PC-9 (cell line): ENCODE data around the gene CAP2. TPM values are rescaled to one million over a fixed set of nuclear protein-coding genes. Genes with fewer than 3 reads are reported as not detected.

ENCODE experiments used
- BruUV-seq: library from RNA; stranded (reverse); fragments of 400-500 nt; replicated peaks from 2 replicates; lab custom pipeline; 2021; lab: Mats Ljungman, UMichigan
- CTCF ChIA-PET: fragments of 300-600 bp; sonication (Branson Sonifier 250); formaldehyde crosslinking; loops from one replicate; lab custom pipeline; 2022; ENCODE audit warnings: antibody characterized with exemption; lab: Charles Lee
- POLR2A ChIA-PET: fragments of 300-600 bp; sonication (Branson Sonifier 250); formaldehyde crosslinking; loops from one replicate; lab custom pipeline; 2022; ENCODE audit warnings: antibody characterized with exemption; ENCODE audit not compliant: unreplicated experiment; lab: Charles Lee
- DNase-seq, 2 experiments: peaks; one replicate each; pipeline versions ENCODE4 v3.0.0 to v3.0.0-alpha.2; 2015 to 2022; ENCODE audit warnings: mixed read lengths in 1 of 2
- H2AFZ ChIP-seq: fragments of 200-600 bp; sonication (generic); 2 replicates; pipeline ENCODE4 v1.8.1; 2017; ENCODE audit warnings: antibody characterized with exemption
- H3F3A ChIP-seq: fragments of 200-600 bp; sonication (generic); 2 replicates; pipeline ENCODE4 v1.8.1; 2017; ENCODE audit warnings: antibody characterized with exemption, mild to moderate bottlenecking, low read depth; ENCODE audit not compliant: insufficient read depth
- H3K27ac ChIP-seq: fragments of 200-600 bp; sonication (generic); 2 replicates; pipeline ENCODE4 v1.6.1; 2016; ENCODE audit warnings: mixed run types
- H3K27me3 ChIP-seq: fragments of 200-600 bp; sonication (generic); 2 replicates; pipeline ENCODE4 v1.6.1; 2016; ENCODE audit warnings: low read depth, mixed run types; ENCODE audit not compliant: insufficient read depth
- H3K36me3 ChIP-seq: fragments of 200-600 bp; sonication (generic); 2 replicates; pipeline ENCODE4 v1.6.1; 2016; ENCODE audit warnings: low read depth, mixed run types
- H3K4me1 ChIP-seq: fragments of 200-600 bp; sonication (generic); replicated peaks from 2 replicates; pipeline ENCODE4 v1.6.1; 2016; ENCODE audit warnings: mixed run types; ENCODE audit not compliant: insufficient read depth
- H3K4me2 ChIP-seq: fragments of 200-600 bp; sonication (generic); 2 replicates; pipeline ENCODE4 v1.6.1; 2017; ENCODE audit warnings: mixed run types
- H3K4me3 ChIP-seq: fragments of 200-600 bp; sonication (generic); 2 replicates; pipeline ENCODE4 v1.6.1; 2016; ENCODE audit warnings: mixed run types
- H3K79me2 ChIP-seq: fragments of 200-600 bp; sonication (generic); 2 replicates; pipeline ENCODE4 v1.6.1; 2017; ENCODE audit warnings: low read depth, mixed run types
- H3K9me2 ChIP-seq: fragments of 200-600 bp; sonication (generic); 2 replicates; pipeline ENCODE4 v1.8.1; 2017; ENCODE audit warnings: mild to moderate bottlenecking; ENCODE audit not compliant: insufficient read depth
- H3K9me3 ChIP-seq: fragments of 200-600 bp; sonication (generic); 2 replicates; pipeline ENCODE4 v1.8.1; 2016; ENCODE audit warnings: low read depth; ENCODE audit not compliant: insufficient read depth
- H4K20me1 ChIP-seq: fragments of 200-600 bp; sonication (generic); 2 replicates; pipeline ENCODE4 v1.8.1; 2017; ENCODE audit not compliant: insufficient read depth
- EZH2 ChIP-seq: fragments of 200-600 bp; sonication (generic); IDR thresholded peaks from 2 replicates; pipeline ENCODE4 v1.8.0; 2017; ENCODE audit warnings: antibody characterized with exemption, low read depth
- intact Hi-C: fragments of 100-400 bp; cut with micrococcal nuclease; formaldehyde crosslinking; loops from one replicate; pipeline ENCODE4 v1.10.0; 2022; ENCODE audit not compliant: unreplicated experiment
- total RNA-seq: library from RNA; stranded (reverse); gene quantifications from 2 replicates; pipeline ENCODE4 v1.2.3, GENCODE V29; 2021
- TF ChIP-seq, protein P1 (sequence below): fragments of 200-600 bp; sonication (generic); conservative IDR thresholded peaks from 2 replicates; pipeline ENCODE4 v1.6.1; 2017; ENCODE audit warnings: mixed run types, antibody characterized with exemption, mild to moderate bottlenecking, moderate library complexity

The CAP2 gene
- total RNA-seq, 1 experiment from 2014 or later: 12.0 TPM

DNA sequence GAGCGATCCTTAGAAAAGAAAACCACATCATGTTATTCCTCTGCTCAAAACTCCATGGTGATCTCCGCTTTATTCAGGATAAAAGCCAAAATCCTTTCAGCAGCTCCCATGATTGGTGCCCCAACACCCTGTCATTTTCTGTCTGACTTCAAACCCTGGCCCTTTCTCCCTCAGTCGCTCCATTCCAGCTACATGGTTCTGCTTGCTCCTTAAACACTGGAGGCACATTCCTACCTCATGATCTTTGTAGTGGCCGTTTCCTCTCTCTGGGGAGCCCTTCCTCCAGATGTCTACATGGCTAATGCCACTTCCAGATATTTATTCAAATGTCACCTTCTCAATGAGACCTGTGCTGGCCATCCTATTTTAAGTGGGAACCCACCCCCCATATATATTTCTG, 100.8 kb downstream of the CAP2 start:
- Histone ChIP-seq H3K4me1 (no peaks in the 10 kb centered on the region), H3K4me2 (no peak overlapping the region), H2AFZ (no peak overlapping the region), H3K4me3 (no peak overlapping the region), H3K36me3 (0 out of 2 replicates have a peak, but pooled peaks cover 12% of the 10 kb centered on the region), H3F3A (no peaks in the 10 kb centered on the region), H3K27me3 (no peaks in the 10 kb centered on the region), H3K9me2 (no peaks in the 10 kb centered on the region), H3K27ac (no peak overlapping the region), H3K9me3 (peaks cover 5% of the 10 kb centered on the region; the same call in 1 of the 2 replicates), H3K79me2 (no peaks in the 10 kb centered on the region), H4K20me1 (no peaks in the 10 kb centered on the region)
- no peak for DNase-seq
- intact Hi-C loops: no loop called here
- BruUV-seq: no TSS peak
- ChIA-PET POLR2A (interaction anchor here (0.6 kb wide), 1 partner anchor 1363 kb away, joined by 15 read pairs; no protein-coding TSS in a partner anchor), CTCF (no interaction called here)
- TF ChIP-seq, protein P1, sequence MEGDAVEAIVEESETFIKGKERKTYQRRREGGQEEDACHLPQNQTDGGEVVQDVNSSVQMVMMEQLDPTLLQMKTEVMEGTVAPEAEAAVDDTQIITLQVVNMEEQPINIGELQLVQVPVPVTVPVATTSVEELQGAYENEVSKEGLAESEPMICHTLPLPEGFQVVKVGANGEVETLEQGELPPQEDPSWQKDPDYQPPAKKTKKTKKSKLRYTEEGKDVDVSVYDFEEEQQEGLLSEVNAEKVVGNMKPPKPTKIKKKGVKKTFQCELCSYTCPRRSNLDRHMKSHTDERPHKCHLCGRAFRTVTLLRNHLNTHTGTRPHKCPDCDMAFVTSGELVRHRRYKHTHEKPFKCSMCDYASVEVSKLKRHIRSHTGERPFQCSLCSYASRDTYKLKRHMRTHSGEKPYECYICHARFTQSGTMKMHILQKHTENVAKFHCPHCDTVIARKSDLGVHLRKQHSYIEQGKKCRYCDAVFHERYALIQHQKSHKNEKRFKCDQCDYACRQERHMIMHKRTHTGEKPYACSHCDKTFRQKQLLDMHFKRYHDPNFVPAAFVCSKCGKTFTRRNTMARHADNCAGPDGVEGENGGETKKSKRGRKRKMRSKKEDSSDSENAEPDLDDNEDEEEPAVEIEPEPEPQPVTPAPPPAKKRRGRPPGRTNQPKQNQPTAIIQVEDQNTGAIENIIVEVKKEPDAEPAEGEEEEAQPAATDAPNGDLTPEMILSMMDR: no peak
- no peak for TF ChIP-seq EZH2

DNA sequence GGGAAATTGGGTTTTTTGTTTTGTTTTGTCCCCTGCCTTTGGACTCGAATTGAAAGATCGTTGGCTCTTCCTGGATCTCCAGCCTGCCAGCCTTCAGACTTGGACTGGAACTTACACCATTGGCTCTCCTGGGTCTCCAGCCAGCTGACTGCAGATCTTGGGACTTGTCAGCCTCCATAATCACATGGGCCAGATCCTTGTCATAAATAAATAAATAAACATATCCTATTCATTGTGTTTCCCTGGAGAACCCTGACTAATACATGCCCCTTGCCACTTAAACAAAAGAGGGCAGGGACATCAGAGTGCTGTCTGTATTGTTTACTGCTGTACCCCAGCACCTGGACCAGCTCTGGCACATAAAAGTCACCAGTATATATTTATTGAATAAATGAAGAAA, 101.5 kb downstream of the CAP2 start:
- Histone ChIP-seq H3K27ac (no peak overlapping the region), H3K79me2 (no peaks in the 10 kb centered on the region), H3F3A (no peaks in the 10 kb centered on the region), H3K36me3 (0 out of 2 replicates have a peak, but pooled peaks cover 12% of the 10 kb centered on the region), H3K4me3 (no peak overlapping the region), H3K4me1 (no peaks in the 10 kb centered on the region), H3K27me3 (no peaks in the 10 kb centered on the region), H3K9me2 (no peaks in the 10 kb centered on the region), H4K20me1 (no peaks in the 10 kb centered on the region), H3K9me3 (peaks cover 5% of the 10 kb centered on the region; the same call in 1 of the 2 replicates), H3K4me2 (no peak overlapping the region), H2AFZ (no peak overlapping the region)
- no peak for TF ChIP-seq EZH2
- TF ChIP-seq, protein P1: no peak
- intact Hi-C loops: no loop called here
- no TSS peak for BruUV-seq
- ChIA-PET CTCF (no interaction called here), POLR2A (no interaction called here)
- DNase-seq: no peak

DNA sequence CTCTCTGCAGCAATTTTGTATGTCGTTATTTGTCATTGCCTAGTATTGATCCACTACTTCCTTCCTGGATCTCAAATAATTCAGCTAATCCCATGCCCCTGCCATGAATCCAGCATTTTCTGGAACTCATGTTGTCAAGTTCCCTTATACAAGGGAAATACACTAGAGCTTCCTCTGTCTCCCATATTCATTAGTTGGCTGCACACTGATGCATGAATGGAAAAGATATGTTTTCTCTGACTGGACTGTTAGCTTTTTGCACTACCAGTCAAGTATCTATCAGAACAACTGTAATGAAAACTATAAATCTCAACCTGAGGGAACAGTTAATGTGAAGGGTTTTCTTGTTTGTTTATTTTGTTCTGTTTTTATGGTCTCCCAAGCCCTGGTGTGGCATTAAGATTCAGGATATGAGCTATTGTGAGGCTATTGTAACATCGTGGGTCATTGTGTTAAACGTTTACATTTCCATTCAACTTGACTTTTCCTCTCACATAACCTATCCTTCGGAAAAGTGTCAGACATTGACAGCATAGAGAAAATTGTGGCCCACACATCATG, 104.2 kb downstream of the CAP2 start:
- H2AFZ ChIP-seq: no peak overlapping the region
- ChIA-PET CTCF (no interaction called here), POLR2A (no interaction called here)
- no peaks in the 10 kb centered on the region for H3K9me2 ChIP-seq
- no peaks in the 10 kb centered on the region for H3F3A ChIP-seq
- no peak overlapping the region for H3K4me3 ChIP-seq
- H3K27me3 ChIP-seq: no peaks in the 10 kb centered on the region
- no peaks in the 10 kb centered on the region for H3K79me2 ChIP-seq
- no TSS peak for BruUV-seq
- no peak for DNase-seq
- H3K36me3 ChIP-seq: 0 out of 2 replicates have a peak, but pooled peaks cover 12% of the 10 kb centered on the region
- intact Hi-C loops: no loop called here
- no peak for TF ChIP-seq EZH2
- TF ChIP-seq, protein P1: no peak
- no peaks in the 10 kb centered on the region for H3K4me1 ChIP-seq
- no peak overlapping the region for H3K4me2 ChIP-seq
- no peaks in the 10 kb centered on the region for H4K20me1 ChIP-seq
- no peak overlapping the region for H3K27ac ChIP-seq
- peaks cover 5% of the 10 kb centered on the region; the same call in 1 of the 2 replicates for H3K9me3 ChIP-seq
